HEK293T (cell line): ENCODE data around the gene OPCML.

Experiments
- ARNT ChIP-seq: fragments of 450-650 bp; IDR thresholded peaks from 2 replicates; pipeline ENCODE4 v1.6.1; 2017; ENCODE audit warnings: mild to moderate bottlenecking
- BHLHE40 ChIP-seq: fragments of 450-650 bp; IDR thresholded peaks from 2 replicates; pipeline ENCODE4 v1.6.1; 2016; ENCODE audit warnings: mild to moderate bottlenecking, moderate library complexity, borderline replicate concordance
- ELF4 ChIP-seq: fragments of 450-650 bp; IDR thresholded peaks from 2 replicates; pipeline ENCODE4 v1.6.1; 2017; ENCODE audit warnings: antibody characterized with exemption
- FOXA1 ChIP-seq: fragments of 450-650 bp; IDR thresholded peaks from 2 replicates; pipeline ENCODE4 v1.6.1; 2016; ENCODE audit warnings: mild to moderate bottlenecking
- FOXM1 ChIP-seq: fragments of 450-650 bp; IDR thresholded peaks from 2 replicates; pipeline ENCODE4 v1.6.1; 2017; ENCODE audit warnings: mild to moderate bottlenecking, borderline replicate concordance
- HDGF ChIP-seq: fragments of 450-650 bp; IDR thresholded peaks from 2 replicates; pipeline ENCODE4 v1.6.1; 2017; ENCODE audit warnings: antibody characterized with exemption, borderline replicate concordance
- PKNOX1 ChIP-seq: fragments of 450-650 bp; IDR thresholded peaks from 2 replicates; pipeline ENCODE4 v1.6.1; 2016
- SP1 ChIP-seq: fragments of 450-650 bp; IDR thresholded peaks from 2 replicates; pipeline ENCODE4 v1.6.1; 2017
- SUZ12 ChIP-seq: fragments of 450-650 bp; IDR thresholded peaks from 2 replicates; pipeline ENCODE4 v1.6.1; 2016; ENCODE audit warnings: mild to moderate bottlenecking
- TARDBP ChIP-seq: fragments of 450-650 bp; IDR thresholded peaks from 2 replicates; pipeline ENCODE4 v1.6.1; 2016
- ZNF384 ChIP-seq: fragments of 450-650 bp; IDR thresholded peaks from 2 replicates; pipeline ENCODE4 v1.6.1; 2016

GRCh38 chr11:132447761-132448160 is 1084.5 kb downstream of the OPCML start:
- TF ChIP-seq SP1 (no peak), FOXA1 (no peak), HDGF (no peak), ELF4 (no peak), ZNF384 (no peak), TARDBP (no peak), ARNT (no peak), BHLHE40 (no peak), FOXM1 (no peak), PKNOX1 (no peak), SUZ12 (no peak)
